Amniotic stem cell (primary cell): Measurements from ENCODE around the gene SRCIN1.

Source experiments
- DNase-seq: peaks from one replicate; lab custom pipeline; 2025; lab: John Stamatoyannopoulos, UW

The SRCIN1 gene

GRCh38 chr17:38617967-38618760 lies 12.4 kb upstream of the SRCIN1 start:
- DNase-seq = no peak

- no peak for DNase-seq
Observed at GRCh38 chr17:38617074-38617860, 11.5 kb upstream of the SRCIN1 start.

GRCh38 chr17:38616361-38616760 lies 10.6 kb upstream of the SRCIN1 start:
- no peak for DNase-seq

DNA sequence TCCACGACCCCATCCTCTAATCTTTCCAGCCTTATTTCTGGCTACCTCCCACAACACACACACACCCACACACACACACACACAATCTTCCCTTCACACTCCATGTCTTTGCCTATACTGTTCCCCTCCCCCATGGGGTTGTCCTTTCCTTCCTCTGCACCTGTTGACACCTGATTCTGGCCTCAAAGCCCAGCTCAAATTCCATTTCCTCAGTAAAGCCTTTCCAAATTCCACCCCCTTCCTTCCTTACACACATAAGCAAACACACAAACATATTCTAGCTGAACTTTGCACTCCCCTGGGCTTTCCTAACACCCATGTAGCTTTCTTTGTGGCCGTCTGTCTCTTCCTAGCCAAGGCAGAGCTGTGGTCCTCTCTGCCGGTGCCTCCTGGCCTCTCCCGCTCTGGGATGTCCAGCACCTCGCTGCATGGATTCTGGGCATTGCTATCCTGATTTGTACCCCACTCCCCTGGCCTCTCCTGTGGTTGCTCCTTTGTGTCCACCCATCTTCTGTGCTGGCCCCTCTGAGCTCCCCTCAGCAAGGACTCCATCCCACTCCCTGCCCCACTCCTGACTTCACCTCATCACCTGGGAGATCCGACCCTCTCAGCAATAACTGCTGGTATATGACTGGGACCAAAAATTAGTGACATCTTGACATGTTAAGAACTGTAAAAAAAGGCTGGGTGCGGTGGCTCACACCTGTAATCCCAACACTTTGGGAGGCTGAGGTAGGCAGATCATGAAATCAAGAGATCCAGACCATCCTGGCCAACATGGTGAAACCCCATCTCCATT lies 8.4 kb upstream of the SRCIN1 start:
- no peak for DNase-seq

- DNase-seq = no peak
Observed at GRCh38 chr17:38613525-38613980, 7.8 kb upstream of the SRCIN1 start.

DNA sequence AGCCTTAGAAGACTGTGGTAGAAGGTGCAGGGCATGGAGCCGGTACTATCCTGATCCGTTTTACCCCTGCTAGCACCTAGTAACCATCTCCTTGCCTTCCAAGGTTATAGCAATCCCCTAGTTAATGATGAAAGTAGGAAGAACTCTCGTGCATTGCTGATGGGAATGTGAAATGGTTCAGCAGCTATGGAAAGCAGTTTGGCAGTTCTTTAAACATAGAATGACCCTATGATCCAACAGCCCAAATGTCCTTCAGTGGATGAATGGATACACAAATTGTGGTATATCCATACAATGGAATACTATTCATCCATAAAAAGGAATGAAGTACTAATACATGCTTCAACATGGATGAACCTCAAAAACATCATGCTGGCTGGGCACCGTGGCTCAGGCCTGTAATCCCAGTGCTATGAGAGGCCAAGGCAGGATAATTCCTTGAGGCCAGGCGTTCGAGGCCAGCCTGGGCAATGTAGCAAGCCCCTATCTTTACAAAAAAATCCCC lies 6.2 kb upstream of the SRCIN1 start:
- DNase-seq = no peak

DNA sequence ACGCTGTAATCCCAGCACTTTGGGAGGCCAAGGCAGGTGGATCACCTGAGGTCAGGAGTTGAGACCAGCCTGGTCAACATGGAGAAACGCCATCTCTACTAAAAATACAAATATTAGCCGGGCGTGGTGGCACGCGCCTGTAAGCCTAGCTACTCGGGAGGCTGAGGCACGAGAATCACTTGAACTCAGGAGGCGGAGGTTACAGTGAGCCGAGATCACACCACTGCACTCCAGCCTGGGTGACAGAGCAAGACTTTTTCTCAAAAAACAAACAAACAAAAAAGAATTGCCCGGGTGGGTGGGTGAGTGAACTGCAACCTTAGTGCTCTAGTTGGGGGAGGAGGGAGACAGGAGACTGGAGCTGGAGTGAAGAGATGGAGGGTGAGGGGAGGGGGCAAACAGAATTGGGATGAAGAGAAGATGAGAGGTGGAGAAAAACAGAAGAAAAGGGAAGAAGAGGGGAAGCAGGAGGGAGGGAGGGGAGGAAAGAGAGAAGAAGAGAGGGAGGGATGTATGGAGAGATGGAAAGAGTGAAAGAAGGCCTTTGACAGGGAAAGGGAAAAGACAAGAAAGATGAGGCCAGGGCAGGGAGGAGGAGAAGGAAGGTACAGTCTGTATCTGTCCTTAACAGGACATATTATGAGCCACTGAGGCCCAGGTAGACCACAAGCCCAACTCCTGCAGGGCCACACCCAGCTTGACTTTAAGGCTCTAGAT lies 5.5 kb upstream of the SRCIN1 start:
- DNase-seq = no peak

DNA sequence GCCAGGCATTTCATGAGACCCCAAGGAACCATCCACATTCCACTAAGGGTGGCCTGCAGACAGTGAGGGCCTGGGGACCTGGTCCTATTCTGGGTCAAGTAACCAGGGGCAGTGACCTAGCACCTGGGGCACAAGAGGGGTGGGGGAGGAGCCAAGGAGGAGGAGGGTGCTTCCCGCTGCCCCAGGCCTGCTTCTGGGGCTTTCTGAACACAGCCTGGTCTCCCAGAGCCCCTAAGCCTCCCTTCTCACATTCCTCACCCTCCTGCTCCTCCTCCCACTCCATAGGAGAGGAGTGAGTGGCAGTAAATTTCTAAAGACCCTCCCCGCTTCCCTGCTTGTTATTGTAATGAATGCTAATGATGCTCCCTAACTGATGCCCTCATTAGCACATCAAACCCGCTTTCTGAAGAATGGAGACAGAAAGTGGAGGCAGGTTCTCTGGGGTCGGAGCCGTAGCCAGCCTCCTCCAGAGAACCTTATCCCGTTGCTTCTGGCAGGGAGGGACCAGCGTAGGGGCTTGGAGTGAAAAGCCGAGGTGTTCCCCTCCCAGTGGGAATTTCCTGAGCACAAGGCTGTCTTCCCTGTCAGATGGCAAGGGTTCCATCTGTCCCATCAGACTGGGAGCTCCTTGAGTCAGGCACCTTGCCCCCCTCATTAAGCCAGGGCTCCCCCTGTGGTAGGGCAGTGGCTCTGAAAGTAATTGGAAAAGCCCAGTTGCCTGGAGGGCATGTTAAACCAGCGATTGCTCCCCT lies 3.7 kb upstream of the SRCIN1 start:
- DNase-seq = no peak

GRCh38 chr17:38608648-38609047 lies 2.9 kb upstream of the SRCIN1 start:
- no peak for DNase-seq

DNA sequence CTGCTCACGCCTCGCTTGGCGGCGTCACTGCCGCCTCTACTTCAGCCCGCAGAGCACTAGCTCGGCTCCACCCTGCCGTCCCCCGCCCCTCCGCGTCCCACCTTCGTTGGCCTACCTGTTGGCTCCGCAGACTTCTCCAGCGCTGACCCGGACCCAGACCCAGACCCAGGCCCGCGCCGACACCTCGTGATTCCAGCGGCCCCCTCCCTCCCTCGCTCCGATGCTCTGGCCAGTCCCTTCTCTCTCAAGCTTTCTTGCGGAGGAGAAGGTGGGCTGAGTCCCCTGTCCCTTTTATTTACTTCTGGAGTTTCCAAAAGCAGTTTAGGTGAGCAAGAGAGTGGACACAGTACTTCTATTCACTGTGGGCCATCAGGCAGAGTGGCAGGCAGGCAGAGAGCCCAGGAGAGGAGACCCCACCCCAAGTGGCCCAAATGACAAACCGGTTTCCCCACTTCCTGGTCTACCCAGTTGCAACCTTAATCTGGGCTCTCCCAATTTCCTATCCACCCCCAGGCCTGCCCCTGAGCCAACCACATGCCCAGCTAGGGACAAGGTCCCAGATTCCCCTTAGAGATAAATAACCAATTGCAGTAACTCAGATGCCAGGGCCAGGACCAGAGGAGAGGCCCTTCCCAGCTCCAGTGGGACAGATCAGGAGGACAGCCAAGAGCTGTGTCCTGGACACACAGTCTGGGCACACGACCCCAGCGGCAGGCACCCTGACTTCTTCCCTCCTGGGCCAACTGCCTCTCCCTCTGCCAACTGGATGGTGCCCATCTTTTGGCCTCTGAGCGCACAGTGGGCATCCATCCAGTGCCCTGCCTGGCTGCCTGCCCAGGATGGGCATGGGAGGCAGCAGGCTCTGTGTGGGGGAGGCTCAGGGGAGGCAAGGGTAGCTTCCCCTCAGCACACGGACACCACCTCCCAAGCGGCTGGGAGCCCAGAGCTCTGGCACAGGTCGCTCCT lies 1.2 kb upstream of the SRCIN1 start:
- no peak for DNase-seq

DNA sequence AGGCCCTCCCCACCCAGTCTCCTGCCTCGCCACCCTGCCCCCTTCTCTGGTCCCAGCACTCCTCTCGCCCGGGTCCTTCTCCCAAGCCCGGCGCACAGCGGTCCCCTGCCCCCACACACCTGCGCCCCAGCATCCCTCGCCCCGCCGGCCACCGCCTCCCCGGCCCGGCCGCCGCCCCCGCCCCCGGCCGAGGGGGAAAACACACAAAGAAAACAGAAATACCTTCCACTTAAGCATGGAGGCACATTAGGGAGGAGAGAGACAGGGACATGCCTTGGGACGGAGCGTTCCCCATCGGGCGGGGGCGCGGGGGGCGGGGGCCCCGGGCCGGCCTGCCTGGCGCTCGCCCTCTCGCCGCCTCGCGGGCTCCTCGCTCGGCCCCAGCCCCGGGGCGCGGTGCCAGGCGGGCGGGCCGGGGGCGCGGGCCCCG lies 326 bp downstream of the SRCIN1 start:
- no peak for DNase-seq

DNA sequence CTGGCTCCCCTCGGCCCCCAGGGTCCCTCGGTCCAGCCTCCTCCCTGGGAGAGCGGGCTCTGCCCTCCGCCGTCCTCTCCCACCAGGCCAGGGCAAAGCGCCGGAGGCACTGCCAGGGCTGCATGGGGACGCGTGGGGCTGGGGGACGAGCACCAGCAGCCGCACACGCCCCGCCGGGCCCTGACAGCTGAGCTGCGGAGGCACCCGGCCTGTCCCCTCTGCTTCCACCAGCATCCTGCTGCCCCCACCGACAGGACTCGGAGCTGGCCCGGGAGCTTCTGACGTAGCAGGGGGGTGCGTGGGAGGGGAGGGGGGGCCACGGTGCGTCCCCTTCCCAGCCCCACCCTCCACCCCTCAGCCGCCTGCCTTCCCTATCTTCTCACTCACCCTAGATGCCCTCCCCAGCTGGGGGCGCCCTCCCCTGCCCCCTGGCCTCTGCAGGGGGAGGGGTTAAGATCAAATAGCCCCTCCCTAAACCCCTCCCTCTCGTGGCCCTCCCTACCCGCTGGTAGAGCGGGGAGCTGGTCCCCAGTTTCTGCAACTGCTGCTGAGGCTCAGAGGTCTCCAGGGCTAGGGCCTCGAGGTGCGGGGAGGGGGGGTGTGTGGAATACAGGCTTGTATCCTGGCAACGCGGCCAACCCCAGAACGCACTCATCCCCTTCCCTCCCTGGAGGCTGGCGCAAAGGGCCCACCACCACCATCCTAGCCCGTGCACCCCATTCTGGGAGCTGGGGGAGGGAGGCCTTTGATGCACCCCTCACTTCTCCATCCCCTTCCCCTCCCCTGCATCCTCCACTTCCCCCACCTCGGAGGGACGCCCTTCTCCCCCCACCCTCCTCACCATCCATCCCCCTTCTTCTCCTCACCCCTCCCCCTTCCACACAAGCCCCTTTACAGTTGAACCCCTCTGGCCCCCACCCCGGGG lies 1.0 kb downstream of the SRCIN1 start:
- DNase-seq = no peak

DNA sequence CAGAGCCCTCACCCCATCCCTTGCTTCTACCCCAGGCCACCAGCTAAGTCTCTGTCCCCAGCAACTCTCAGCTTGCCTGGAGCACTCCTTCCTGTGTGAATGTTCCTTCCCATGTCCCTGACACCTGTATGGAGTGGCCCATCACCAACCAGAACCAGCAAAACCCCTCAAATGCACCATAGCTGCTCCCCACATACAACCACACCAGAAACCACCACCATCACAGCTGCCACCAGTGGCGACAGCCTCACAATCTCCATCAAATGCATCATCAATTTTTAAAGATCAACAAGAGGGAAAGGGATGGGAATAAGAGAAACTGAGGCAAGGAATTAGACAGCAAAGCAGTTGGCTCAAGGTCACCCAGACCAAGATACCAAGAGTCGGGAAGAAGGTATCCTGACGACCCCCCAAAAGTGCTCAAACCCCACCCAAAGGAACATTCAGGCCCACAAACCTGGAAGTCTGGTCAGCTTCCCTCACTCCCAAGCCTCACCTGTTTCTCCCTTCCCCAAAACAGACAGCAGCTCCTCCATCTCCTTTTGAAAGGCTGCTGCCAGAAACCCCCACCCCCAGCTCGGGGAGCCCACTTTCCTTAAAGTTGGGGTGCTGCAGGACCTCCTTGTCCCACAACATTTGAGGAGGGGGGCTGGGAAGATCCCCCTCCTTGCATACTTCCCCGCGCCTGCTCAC lies 1.8 kb downstream of the SRCIN1 start:
- DNase-seq = no peak

DNA sequence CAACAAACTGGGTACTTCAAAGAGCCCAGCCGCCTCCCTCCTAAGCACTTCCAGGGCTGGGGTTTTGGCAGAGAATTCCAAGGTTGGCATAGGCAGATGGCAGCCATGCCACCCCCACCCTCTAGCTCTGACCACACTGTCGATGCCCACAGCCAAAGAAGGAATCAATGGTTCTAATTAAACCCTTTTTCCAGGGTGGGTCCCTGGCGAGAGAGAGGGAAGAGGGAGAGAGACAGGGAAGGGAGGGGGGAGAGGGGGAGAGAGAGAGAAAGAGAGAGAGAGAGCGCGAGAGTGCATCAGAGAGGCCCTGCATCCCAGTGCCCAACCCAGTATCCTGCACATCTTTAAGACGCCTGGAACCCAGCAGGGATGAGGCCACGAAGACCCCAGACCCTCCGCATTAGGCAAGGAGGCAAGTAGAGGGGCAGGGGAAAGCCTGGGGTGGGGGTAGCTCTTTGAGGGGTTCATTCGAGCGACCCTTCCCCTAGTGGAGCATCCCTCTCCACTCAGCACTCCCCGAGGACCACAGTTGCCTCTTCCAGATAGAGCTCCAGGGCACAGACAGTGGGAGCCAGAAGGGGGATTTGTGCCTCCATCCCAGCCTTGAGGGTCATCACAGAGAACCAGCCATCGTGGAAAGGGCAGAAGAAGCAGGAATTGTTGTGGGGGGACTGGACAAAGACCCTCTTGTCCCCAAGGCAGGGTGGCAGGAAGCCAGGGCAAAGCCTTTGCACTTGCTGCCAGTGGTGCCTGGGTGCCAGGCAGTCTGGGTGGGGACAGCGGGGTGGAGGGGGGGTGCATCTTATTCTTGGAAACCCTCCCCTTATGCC lies 2.6 kb downstream of the SRCIN1 start:
- no peak for DNase-seq

DNA sequence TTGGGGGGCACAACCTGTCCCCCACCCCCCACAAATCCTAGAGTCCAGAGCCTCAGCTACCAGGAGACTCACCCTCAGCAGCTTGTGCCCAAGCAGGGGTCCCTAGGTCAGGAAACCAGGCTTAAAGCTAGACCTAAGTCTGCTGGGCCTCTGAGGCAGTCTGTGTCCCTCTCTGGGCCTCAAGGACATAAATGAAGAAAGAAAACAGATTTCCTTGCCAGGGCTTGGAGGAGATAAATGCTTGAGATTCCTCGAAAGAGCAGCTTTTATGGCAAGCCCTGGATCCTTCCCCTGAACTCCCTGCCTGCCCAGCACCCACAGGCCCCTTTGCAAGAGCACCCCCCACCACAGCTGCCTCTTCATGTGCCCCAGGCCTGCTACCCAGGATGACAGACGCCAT lies 3.3 kb downstream of the SRCIN1 start:
- no peak for DNase-seq

DNA sequence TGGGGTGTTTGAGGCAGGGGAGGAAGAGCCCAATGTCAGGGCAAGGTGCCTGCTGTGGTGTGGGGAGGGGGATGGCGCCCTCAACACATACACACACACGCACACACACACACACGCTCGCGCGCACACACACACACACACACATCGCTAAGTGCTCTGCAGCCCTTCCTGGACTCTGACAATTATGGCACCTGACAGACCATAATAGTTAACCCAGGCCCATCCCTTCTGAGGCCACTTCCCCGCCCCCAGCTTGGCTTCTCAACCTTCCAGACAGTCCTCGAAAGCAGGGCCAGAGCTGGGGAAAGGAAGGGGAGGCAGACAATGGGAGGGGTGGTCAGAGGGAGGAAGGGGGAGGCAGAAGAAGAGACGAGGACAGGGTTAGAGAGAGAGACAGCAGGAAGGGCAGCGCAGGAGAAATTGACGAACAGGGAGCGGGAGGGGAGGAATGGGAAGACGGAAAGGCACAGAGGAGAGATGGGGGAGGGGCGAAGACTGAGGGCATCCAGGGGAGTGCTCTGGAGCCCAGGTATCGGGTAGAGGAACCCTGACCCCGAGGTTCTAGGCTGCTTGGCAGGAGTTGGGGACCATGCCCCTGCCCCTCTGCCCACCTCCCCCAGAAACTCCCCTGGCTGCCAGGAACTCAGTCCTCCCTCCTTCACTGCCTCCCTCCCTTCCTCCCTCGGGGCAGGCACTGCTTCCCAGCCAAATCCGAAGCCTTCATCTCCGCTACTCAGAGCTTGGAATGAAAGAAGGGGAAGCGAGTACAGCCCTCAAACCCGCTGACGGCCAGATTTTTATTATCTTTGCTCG lies 4.0 kb downstream of the SRCIN1 start:
- DNase-seq = no peak
